Muscle of leg (tissue), 11 donors: ENCODE results near the gene LPP. TPM values are rescaled to one million over a fixed set of nuclear protein-coding genes. Genes with fewer than 3 reads are reported as not detected.

Source experiments
- DNase-seq: peaks from one replicate; pipeline ENCODE4 v3.0.0; 2013
- H3K27ac ChIP-seq: one replicate; pipeline ENCODE4 v1.5.1; 2013; ENCODE audit warnings: mild to moderate bottlenecking, low read length, control low read depth
- H3K27me3 ChIP-seq: one replicate; pipeline ENCODE4 v1.6.1; 2013; ENCODE audit warnings: low read length; ENCODE audit not compliant: control insufficient read depth, insufficient read depth
- H3K36me3 ChIP-seq: one replicate; pipeline ENCODE4 v1.6.1; 2013; ENCODE audit warnings: low read length; ENCODE audit not compliant: control insufficient read depth, insufficient read depth
- H3K4me1 ChIP-seq: one replicate; pipeline ENCODE4 v1.6.1; 2013; ENCODE audit warnings: low read length; ENCODE audit not compliant: control insufficient read depth, insufficient read depth
- H3K4me3 ChIP-seq: one replicate; pipeline ENCODE4 v1.5.1; 2013; ENCODE audit warnings: low read length, control low read depth
- H3K9me3 ChIP-seq: replicated peaks from 2 replicates; pipeline ENCODE4 v1.6.1; 2013; ENCODE audit warnings: low read depth, low read length; ENCODE audit not compliant: control insufficient read depth
- WGBS: methylation state at CpG from one replicate; pipeline ENCODE4 v1.1.5; 2013; ENCODE audit warnings: missing lambda C conversion rate; ENCODE audit not compliant: insufficient coverage; 5-methylcytosine and 5-hydroxymethylcytosine counted together
- polyA plus RNA-seq, 8 donors: library from polyadenylated mRNA; unstranded; fragments of 120-200 nt; gene quantifications; one replicate each; pipeline versions ENCODE4 v1.2.1 to v1.2.3, GENCODE V29; 2013; ENCODE audit warnings: inconsistent platforms in 1 of 8, low replicate concordance in 1 of 8; ENCODE audit not compliant: insufficient read length in 8 of 8, insufficient read depth in 1 of 8
- total RNA-seq: library from RNA; stranded (reverse); fragments of 120-200 nt; gene quantifications from one replicate; pipeline ENCODE4 v1.2.4, GENCODE V29; 2013

The LPP gene
- total and polyA plus RNA-seq, 9 donors: 8.9 to 24.3 (median 13.5) TPM

DNA sequence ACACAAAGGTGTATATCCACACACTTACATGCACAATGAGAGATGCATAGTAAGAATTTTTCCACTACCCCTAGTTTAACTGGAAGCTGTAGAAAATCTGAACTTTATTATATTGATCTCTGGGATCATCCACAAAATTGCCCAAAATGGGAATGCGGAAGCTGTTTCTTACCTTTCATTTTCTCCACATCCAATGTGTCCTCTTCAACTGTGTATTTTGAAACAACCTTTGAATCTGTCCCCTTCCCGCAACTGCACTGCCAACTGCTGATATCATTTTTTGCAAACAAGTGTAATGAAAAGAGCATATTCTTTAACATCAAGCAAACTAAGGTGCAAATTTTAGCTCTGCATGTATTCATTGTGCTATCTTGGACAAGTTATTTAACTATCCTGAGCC lies 590.2 kb downstream of the LPP start:
- no peaks in the 10 kb centered on the region for H3K27me3 ChIP-seq
- no CpG with 5 or more reads among the region's 2 CpGs for WGBS
- no peaks in the 10 kb centered on the region for H3K9me3 ChIP-seq
- no peak overlapping the region for H3K4me3 ChIP-seq
- no peak overlapping the region for H3K27ac ChIP-seq
- no peaks in the 10 kb centered on the region for H3K36me3 ChIP-seq
- peaks cover 3% of the 10 kb centered on the region for H3K4me1 ChIP-seq
- DNase-seq: no peak

DNA sequence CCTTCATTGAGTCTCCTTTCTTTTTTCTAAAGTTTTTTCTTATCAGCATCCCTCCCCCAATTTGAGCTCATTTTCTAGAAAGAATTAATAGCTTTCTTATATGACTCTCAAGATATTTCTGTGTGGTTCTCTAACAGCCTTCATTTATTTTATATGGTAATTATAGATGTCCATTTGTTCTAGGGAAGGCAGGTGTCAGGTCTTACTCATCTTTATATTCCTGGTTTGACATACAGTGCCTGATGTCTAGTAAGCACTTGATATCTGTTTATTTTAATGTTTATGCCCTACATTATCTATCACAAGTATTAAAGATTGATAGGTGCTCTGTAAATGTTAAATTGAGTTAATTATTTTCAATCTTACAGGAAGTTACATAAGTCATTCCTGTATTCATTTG lies 591.1 kb downstream of the LPP start:
- Histone ChIP-seq H3K27me3 (no peaks in the 10 kb centered on the region), H3K4me1 (peaks cover 3% of the 10 kb centered on the region), H3K4me3 (no peak overlapping the region), H3K36me3 (no peaks in the 10 kb centered on the region), H3K9me3 (no peaks in the 10 kb centered on the region), H3K27ac (peak overlapping the region; percentile 67)
- peak; percentile 27 for DNase-seq

DNA sequence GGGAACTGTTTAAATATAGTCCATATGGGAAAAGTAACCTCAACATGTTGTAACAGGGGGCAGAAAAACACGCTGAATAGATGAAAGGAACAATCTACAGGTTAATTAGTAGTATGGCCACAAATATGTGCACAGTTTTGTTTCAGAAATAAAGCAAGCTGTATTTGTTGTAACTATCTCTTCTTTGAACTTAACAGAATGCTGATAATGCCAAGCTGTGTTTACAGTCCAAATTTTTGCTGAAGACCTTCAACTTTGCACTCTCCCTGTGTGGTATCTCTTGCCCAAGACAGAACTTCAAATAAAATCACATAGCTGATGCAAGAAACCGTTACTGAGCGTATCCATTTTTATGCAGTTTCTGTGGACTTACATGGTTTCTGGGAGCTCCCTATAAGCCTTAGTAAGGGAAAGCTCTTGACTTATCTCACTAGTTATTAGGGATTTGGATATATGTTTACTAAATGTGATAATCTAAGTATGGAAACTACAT lies 592.4 kb downstream of the LPP start:
- Histone ChIP-seq H3K9me3 (no peaks in the 10 kb centered on the region), H3K27me3 (no peaks in the 10 kb centered on the region), H3K27ac (no peak overlapping the region), H3K4me1 (peaks cover 3% of the 10 kb centered on the region), H3K36me3 (no peaks in the 10 kb centered on the region), H3K4me3 (no peak overlapping the region)
- DNase-seq: no peak
- WGBS: 100% methylated on average over 1 of the region's 3 CpGs

DNA sequence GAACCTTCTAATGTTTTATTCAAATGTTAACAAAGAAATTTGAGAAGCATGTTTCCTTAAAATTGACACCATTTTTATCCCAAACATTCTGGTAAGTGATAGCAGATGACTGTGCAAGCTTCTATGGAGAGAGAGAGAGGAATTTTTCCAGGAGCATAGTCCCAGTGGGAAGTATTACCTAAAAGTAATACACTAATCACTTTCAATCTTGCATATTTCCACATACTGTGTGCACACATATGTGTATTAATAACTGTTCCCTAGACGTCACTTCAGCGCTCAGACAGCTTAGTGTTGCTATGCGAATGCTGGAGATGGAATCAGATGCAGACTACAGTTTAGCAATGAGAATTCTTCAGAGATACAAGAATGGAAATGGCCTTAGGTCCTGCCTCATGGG lies 593.5 kb downstream of the LPP start:
- Histone ChIP-seq H3K27me3 (no peaks in the 10 kb centered on the region), H3K4me1 (peaks cover 3% of the 10 kb centered on the region), H3K27ac (peak overlapping the region; percentile 10), H3K4me3 (no peak overlapping the region), H3K36me3 (no peaks in the 10 kb centered on the region), H3K9me3 (no peaks in the 10 kb centered on the region)
- peak; percentile 87 for DNase-seq
- WGBS: 33% methylated on average over 3 of the region's 3 CpGs

DNA sequence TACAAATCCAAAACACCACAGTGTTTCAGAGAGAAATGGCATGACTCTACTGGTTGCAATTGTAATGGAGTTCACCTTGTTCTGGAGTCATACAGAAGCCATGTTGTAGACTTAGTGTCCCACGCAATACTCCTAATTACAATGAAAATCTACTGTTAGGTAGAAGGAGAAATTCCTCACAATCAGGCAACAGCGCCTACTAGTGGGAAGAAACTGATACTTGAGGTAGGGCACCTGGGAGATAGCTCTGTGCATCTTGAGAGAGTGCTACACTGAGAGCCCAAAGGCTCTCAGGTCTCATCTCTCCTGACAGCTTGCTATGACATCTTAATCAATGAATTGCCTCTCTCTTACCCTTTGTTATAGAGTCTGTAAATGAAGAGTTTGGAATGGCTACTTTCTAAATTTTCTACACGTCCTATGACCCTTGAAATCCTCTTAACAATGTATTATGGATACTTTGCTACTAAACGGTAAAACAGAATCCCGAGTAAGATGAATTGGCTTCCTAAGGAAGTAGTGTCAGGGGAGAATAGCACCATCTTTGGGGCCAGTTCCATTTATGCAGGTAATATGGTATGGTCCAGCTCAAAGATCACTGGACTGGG lies 595.2 kb downstream of the LPP start:
- Histone ChIP-seq H3K27me3 (no peaks in the 10 kb centered on the region), H3K4me1 (peaks cover 3% of the 10 kb centered on the region), H3K36me3 (no peaks in the 10 kb centered on the region), H3K27ac (no peak overlapping the region), H3K9me3 (no peaks in the 10 kb centered on the region), H3K4me3 (no peak overlapping the region)
- 100% methylated on average over 1 of the region's 5 CpGs for whole genome bisulfite sequencing
- no peak for DNase-seq

DNA sequence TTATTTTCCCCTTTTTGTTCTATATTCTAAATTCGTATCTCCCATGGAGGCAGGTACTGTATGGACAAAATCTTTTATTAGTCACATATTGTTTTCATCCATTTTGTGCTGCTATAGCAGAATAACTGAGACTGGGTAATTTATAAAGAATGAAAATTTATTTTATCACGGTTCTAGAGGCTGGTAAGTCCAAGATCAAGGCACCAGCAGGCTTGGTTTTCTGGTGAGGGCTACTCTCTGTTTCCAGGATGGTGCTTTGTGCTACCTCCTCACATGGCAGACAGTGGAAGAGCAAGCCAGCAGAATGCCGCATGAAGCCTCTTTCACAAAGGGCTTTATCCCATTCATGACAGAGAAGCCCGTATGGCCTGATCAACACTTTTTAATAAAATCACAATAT lies 595.9 kb downstream of the LPP start:
- Histone ChIP-seq H3K4me3 (no peak overlapping the region), H3K4me1 (peaks cover 3% of the 10 kb centered on the region), H3K27ac (no peak overlapping the region), H3K36me3 (no peaks in the 10 kb centered on the region), H3K27me3 (no peaks in the 10 kb centered on the region), H3K9me3 (no peaks in the 10 kb centered on the region)
- no peak for DNase-seq
- WGBS: no CpG with 5 or more reads among the region's 4 CpGs

DNA sequence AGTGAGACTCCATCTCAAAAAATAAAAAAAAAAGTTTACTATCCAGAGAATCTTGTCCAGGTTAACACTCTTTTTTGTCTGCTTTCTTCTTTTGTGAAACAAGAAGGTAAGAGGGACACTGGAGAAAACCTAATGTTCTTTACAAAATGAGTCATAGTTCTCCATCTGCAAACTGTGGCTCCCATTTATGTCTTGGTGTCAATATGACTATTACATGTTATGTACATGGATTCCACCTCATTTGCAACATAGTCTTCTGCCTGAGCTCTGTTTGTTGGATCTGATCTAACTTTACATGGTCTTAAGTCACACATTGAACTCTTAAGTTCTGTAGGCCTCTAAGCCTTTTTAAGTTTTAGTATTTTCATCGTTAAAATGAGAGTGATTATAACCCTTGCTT lies 596.7 kb downstream of the LPP start:
- Histone ChIP-seq H3K36me3 (no peaks in the 10 kb centered on the region), H3K9me3 (no peaks in the 10 kb centered on the region), H3K27ac (no peak overlapping the region), H3K27me3 (no peaks in the 10 kb centered on the region), H3K4me1 (peaks cover 3% of the 10 kb centered on the region), H3K4me3 (no peak overlapping the region)
- no peak for DNase-seq
- WGBS: no CpG with 5 or more reads among the region's 1 CpG

DNA sequence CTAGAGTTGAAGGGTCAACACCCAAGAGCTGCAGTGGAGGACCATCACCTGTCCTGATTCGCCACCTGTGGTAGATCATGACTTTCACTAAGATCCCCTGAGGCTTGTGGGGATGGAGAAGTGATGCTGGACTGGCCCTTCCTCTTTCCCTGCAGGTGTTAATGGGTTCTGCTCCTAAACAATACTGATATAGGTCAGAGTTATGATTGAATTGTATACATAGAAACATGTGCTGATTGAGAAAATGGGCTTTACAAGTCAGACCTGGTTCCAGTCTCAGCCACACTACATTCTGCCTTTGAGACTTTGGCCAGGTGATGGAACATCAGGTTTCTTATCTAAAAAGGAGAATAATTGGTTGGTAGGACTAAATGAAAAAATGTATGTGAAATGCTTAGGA lies 598.9 kb downstream of the LPP start:
- no CpG with 5 or more reads among the region's 1 CpG for WGBS
- no peak overlapping the region for H3K27ac ChIP-seq
- H3K27me3 ChIP-seq: no peaks in the 10 kb centered on the region
- H3K36me3 ChIP-seq: no peaks in the 10 kb centered on the region
- H3K4me1 ChIP-seq: no peaks in the 10 kb centered on the region
- no peak overlapping the region for H3K4me3 ChIP-seq
- DNase-seq: no peak
- H3K9me3 ChIP-seq: no peaks in the 10 kb centered on the region

DNA sequence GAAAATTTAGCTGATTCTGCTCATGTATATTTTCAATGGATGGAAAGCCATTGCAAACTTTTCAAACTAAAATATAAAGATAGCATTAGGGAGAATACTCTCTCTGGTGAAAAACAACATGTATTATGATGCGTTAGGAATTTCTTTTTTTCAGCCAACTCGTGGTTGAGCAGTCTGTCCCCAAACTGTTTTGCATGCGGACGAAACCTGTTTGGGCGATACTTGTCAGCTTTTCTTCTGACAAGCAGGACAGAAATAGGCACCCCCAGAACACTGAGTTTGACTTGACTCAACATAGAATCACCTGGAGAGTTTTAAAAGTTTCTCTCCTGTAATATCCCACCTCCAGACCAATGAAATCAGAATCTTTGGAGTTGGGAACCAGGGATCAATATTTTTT lies 600.3 kb downstream of the LPP start:
- Histone ChIP-seq H3K27me3 (no peaks in the 10 kb centered on the region), H3K4me1 (no peaks in the 10 kb centered on the region), H3K4me3 (no peak overlapping the region), H3K9me3 (no peaks in the 10 kb centered on the region), H3K36me3 (no peaks in the 10 kb centered on the region), H3K27ac (no peak overlapping the region)
- no peak for DNase-seq
- WGBS: 81% methylated on average over 4 of the region's 5 CpGs

DNA sequence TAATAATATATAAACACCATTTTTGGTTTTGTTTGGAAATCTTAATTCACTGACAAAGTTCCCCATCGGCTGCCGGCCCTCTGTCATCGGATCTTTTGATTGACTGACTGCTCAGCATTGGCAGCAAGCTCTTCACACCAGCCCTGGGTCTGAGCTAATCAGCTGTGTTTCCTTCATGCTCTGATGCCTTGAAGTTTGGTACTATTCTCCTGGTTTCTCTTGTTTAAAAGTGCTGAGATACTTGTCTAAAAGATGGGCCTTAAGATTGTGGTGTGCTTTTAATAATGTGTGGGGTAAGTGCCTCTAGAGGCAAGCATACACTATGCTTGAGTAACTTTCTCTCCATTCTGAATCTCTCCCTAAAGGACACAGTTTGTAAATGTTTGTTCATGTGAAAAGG lies 602.3 kb downstream of the LPP start:
- Histone ChIP-seq H3K4me1 (no peaks in the 10 kb centered on the region), H3K9me3 (no peaks in the 10 kb centered on the region), H3K36me3 (peaks cover 6% of the 10 kb centered on the region), H3K27me3 (no peaks in the 10 kb centered on the region), H3K27ac (no peak overlapping the region), H3K4me3 (no peak overlapping the region)
- DNase-seq: no peak
- WGBS: 95% methylated on average over 3 of the region's 3 CpGs
